IMR-90 (cell line): ENCODE data around the gene PRKCA. TPM values are rescaled to one million over a fixed set of nuclear protein-coding genes. Genes with fewer than 3 reads are reported as not detected.

Experiments
- ATAC-seq: fragments of 200-7000 bp; cut with Tn5 transposase; 2 replicates; pipeline ENCODE4 v1.9.1; 2020; ENCODE audit warnings: low read depth, mild to moderate bottlenecking, moderate library complexity
- BruUV-seq: library from RNA; stranded (reverse); fragments of 400-500 nt; replicated peaks from 2 replicates; lab custom pipeline; 2021; lab: Mats Ljungman, UMichigan
- CTCF ChIA-PET: fragments of 300-600 bp; formaldehyde crosslinking; extraction: SDS; loops from one replicate; lab custom pipeline; 2021; ENCODE audit warnings: antibody characterized with exemption; lab: Yijun Ruan, JAX
- POLR2A ChIA-PET: fragments of 300-600 bp; sonication (Branson Sonifier 250); formaldehyde crosslinking; loops from one replicate; lab custom pipeline; 2022; ENCODE audit warnings: antibody characterized with exemption; ENCODE audit not compliant: unreplicated experiment; lab: Charles Lee
- DNase-seq: peaks from one replicate; pipeline ENCODE4 v3.0.0; 2013
- H2AFZ ChIP-seq: replicated peaks from 2 replicates; pipeline ENCODE3; 2013; ENCODE audit warnings: low read length, mild to moderate bottlenecking; ENCODE audit not compliant: poor library complexity
- H2AK5ac ChIP-seq: 2 replicates; pipeline ENCODE4 v1.6.1; 2013; ENCODE audit warnings: low read depth, low read length, inconsistent platforms
- H2AK9ac ChIP-seq: replicated peaks from 2 replicates; pipeline ENCODE3; 2013; ENCODE audit warnings: mild to moderate bottlenecking, low read depth, low read length, moderate library complexity; ENCODE audit not compliant: poor library complexity
- H2BK120ac ChIP-seq: 2 replicates; pipeline ENCODE4 v1.6.1; 2013; ENCODE audit warnings: low read depth, low read length, inconsistent platforms
- H2BK15ac ChIP-seq: 3 replicates; pipeline ENCODE4 v1.6.1; 2013; ENCODE audit warnings: low read depth, low read length, inconsistent platforms
- H2BK20ac ChIP-seq: 2 replicates; pipeline ENCODE4 v1.6.1; 2013; ENCODE audit warnings: low read depth, mild to moderate bottlenecking, inconsistent platforms, low read length, moderate library complexity
- H2BK5ac ChIP-seq: 2 replicates; pipeline ENCODE4 v1.6.1; 2013; ENCODE audit warnings: mild to moderate bottlenecking, low read depth, low read length, inconsistent platforms; ENCODE audit not compliant: poor library complexity, severe bottlenecking
- H3K14ac ChIP-seq: replicated peaks from 2 replicates; pipeline ENCODE4 v1.6.1; 2013; ENCODE audit warnings: low read depth, low read length, inconsistent platforms
- H3K18ac ChIP-seq: 2 replicates; pipeline ENCODE4 v1.6.1; 2013; ENCODE audit warnings: low read depth, low read length, control low read depth
- H3K23ac ChIP-seq: 2 replicates; pipeline ENCODE4 v1.6.1; 2013; ENCODE audit warnings: low read depth, low read length, inconsistent platforms
- H3K27ac ChIP-seq: 2 replicates; pipeline ENCODE4 v1.5.1; 2013; ENCODE audit warnings: mild to moderate bottlenecking, control low read depth, low read length; ENCODE audit not compliant: insufficient read depth
- H3K27me3 ChIP-seq: 2 replicates; pipeline ENCODE4 v1.6.1; 2013; ENCODE audit warnings: low read length; ENCODE audit not compliant: control insufficient read depth, insufficient read depth
- H3K36me3 ChIP-seq: 2 replicates; pipeline ENCODE4 v1.6.1; 2013; ENCODE audit warnings: low read length, mixed read lengths; ENCODE audit not compliant: control insufficient read depth, insufficient read depth
- H3K4ac ChIP-seq: 2 replicates; pipeline ENCODE4 v1.6.1; 2013; ENCODE audit warnings: low read depth, low read length, inconsistent platforms
- H3K4me1 ChIP-seq: 2 replicates; pipeline ENCODE4 v1.6.1; 2013; ENCODE audit warnings: low read length, mixed read lengths; ENCODE audit not compliant: control insufficient read depth, insufficient read depth
- H3K4me2 ChIP-seq: 2 replicates; pipeline ENCODE4 v1.6.1; 2013; ENCODE audit warnings: low read depth, mild to moderate bottlenecking, control low read depth, low read length, moderate library complexity
- H3K4me3 ChIP-seq: 2 replicates; pipeline ENCODE4 v1.5.1; 2013; ENCODE audit warnings: low read depth, mild to moderate bottlenecking, control low read depth, low read length, moderate library complexity; ENCODE audit not compliant: insufficient read depth
- H3K56ac ChIP-seq: 2 replicates; pipeline ENCODE4 v1.6.1; 2013; ENCODE audit warnings: low read length, inconsistent platforms; ENCODE audit not compliant: insufficient read depth; ENCODE audit errors: extremely low read depth
- H3K79me1 ChIP-seq, 2 experiments: 2 replicates each; pipeline ENCODE4 v1.6.1; 2013; ENCODE audit warnings: low read length in 2 of 2, inconsistent platforms in 1 of 2, low read depth in 1 of 2
- H3K9ac ChIP-seq: 2 replicates; pipeline ENCODE4 v1.6.1; 2013; ENCODE audit warnings: low read depth, low read length, control low read depth
- H3K9me1 ChIP-seq: 2 replicates; pipeline ENCODE4 v1.6.1; 2013; ENCODE audit warnings: low read length, inconsistent platforms; ENCODE audit not compliant: insufficient read depth
- H3K9me3 ChIP-seq: 2 replicates; pipeline ENCODE4 v1.6.1; 2013; ENCODE audit warnings: low read length; ENCODE audit not compliant: control insufficient read depth, insufficient read depth
- H4K20me1 ChIP-seq: 2 replicates; pipeline ENCODE4 v1.6.1; 2013; ENCODE audit warnings: low read length, inconsistent platforms; ENCODE audit not compliant: insufficient read depth
- H4K5ac ChIP-seq: 2 replicates; pipeline ENCODE4 v1.6.1; 2013; ENCODE audit warnings: mild to moderate bottlenecking, low read depth, low read length, control low read depth
- H4K8ac ChIP-seq, 2 experiments: 2 replicates each; pipeline ENCODE4 v1.6.1; 2013; ENCODE audit warnings: low read depth in 2 of 2, low read length in 2 of 2, control low read depth in 1 of 2, inconsistent platforms in 1 of 2
- H4K91ac ChIP-seq: 2 replicates; pipeline ENCODE4 v1.6.1; 2013; ENCODE audit warnings: low read depth, low read length, inconsistent platforms; ENCODE audit not compliant: insufficient read depth
- BHLHE40 ChIP-seq: fragments of 150-350 bp; IDR thresholded peaks from 2 replicates; pipeline ENCODE4 v1.6.1; 2016; ENCODE audit warnings: mild to moderate bottlenecking, low read depth, low read length
- CEBPB ChIP-seq: IDR thresholded peaks from 2 replicates; pipeline ENCODE4 v1.6.1; 2012; ENCODE audit warnings: low read depth, low read length, improper control_type of control experiment
- CHD1 ChIP-seq: IDR thresholded peaks from 2 replicates; pipeline ENCODE4 v1.6.1; 2012; ENCODE audit warnings: low read depth, low read length, improper control_type of control experiment
- CTCF ChIP-seq: conservative IDR thresholded peaks from 2 replicates; pipeline ENCODE4 v1.5.1; 2012; ENCODE audit warnings: mild to moderate bottlenecking, low read depth, low read length, improper control_type of control experiment
- FOS ChIP-seq: fragments of 150-350 bp; IDR thresholded peaks from 2 replicates; pipeline ENCODE4 v1.6.1; 2016; ENCODE audit warnings: low read depth, low read length
- MAFK ChIP-seq: IDR thresholded peaks from 2 replicates; pipeline ENCODE4 v1.6.1; 2012; ENCODE audit warnings: low read depth, low read length, improper control_type of control experiment
- MAZ ChIP-seq: IDR thresholded peaks from 2 replicates; pipeline ENCODE4 v1.6.1; 2012; ENCODE audit warnings: low read depth, mild to moderate bottlenecking, low read length, improper control_type of control experiment, moderate library complexity, borderline replicate concordance
- MXI1 ChIP-seq: IDR thresholded peaks from 2 replicates; pipeline ENCODE4 v1.6.1; 2012; ENCODE audit warnings: low read depth, mild to moderate bottlenecking, low read length, moderate library complexity, borderline replicate concordance
- NFE2L2 ChIP-seq: fragments of 150-350 bp; IDR thresholded peaks from 2 replicates; pipeline ENCODE4 v1.6.1; 2016; ENCODE audit warnings: low read depth, mild to moderate bottlenecking, low read length
- POLR2A ChIP-seq: IDR thresholded peaks from 2 replicates; pipeline ENCODE4 v1.6.1; 2012; ENCODE audit warnings: mild to moderate bottlenecking, low read depth, low read length
- RAD21 ChIP-seq: IDR thresholded peaks from 2 replicates; pipeline ENCODE4 v1.6.1; 2012; ENCODE audit warnings: low read length, improper control_type of control experiment
- RCOR1 ChIP-seq: IDR thresholded peaks from 2 replicates; pipeline ENCODE4 v1.6.1; 2012; ENCODE audit warnings: mild to moderate bottlenecking, low read length, improper control_type of control experiment; ENCODE audit not compliant: insufficient replicate concordance
- RFX5 ChIP-seq: IDR thresholded peaks from 2 replicates; pipeline ENCODE4 v1.8.0; 2012; ENCODE audit warnings: low read depth, mild to moderate bottlenecking, low read length, moderate library complexity
- SMC3 ChIP-seq: fragments of 150-350 bp; IDR thresholded peaks from 2 replicates; pipeline ENCODE4 v1.6.1; 2016; ENCODE audit warnings: low read depth, mild to moderate bottlenecking, antibody characterized with exemption, low read length, moderate library complexity
- USF2 ChIP-seq: fragments of 150-350 bp; IDR thresholded peaks from 2 replicates; pipeline ENCODE4 v1.6.1; 2017; ENCODE audit warnings: mild to moderate bottlenecking, antibody characterized with exemption, low read length, low read depth
- WGBS, 2 experiments: methylation state at CpG; one replicate each; pipeline versions ENCODE4 v1.1.5 to v1.1.7; 2013; ENCODE audit warnings: missing lambda C conversion rate in 2 of 2; ENCODE audit not compliant: insufficient read length in 1 of 2; ENCODE audit errors: extremely low coverage in 2 of 2; 5-methylcytosine and 5-hydroxymethylcytosine counted together
- dilution Hi-C: fragments of 300-500 bp; cut with HindIII; formaldehyde crosslinking; loops from one replicate; pipeline ENCODE4 v1.14.3; 2018; ENCODE audit warnings: low sequenced_read_pairs; ENCODE audit not compliant: unreplicated experiment
- in situ Hi-C: fragments of 300-500 bp; cut with MboI; formaldehyde crosslinking; loops from 3 replicates; pipeline ENCODE4 v1.14.3; 2019; ENCODE audit warnings: low sequenced_read_pairs, inconsistent platforms, mixed read lengths
- intact Hi-C: fragments of 100-400 bp; cut with micrococcal nuclease; formaldehyde crosslinking; loops from 2 replicates; pipeline ENCODE4 v1.10.0; 2022
- polyA plus RNA-seq, 3 experiments: library from polyadenylated mRNA; depleted of rRNA; stranded (reverse); fragments of >200 nt; gene quantifications; 2 replicates each; pipeline ENCODE4 v1.2.3, GENCODE V29; 2012; ENCODE audit warnings: low replicate concordance in 1 of 3
- total RNA-seq: library from RNA; depleted of rRNA; stranded (reverse); fragments of >200 nt; gene quantifications from 2 replicates; pipeline ENCODE4 v1.2.3, GENCODE V29; 2012
- TF ChIP-seq, protein P1 (sequence below): fragments of 150-350 bp; IDR thresholded peaks from 2 replicates; pipeline ENCODE4 v1.6.1; 2016; ENCODE audit warnings: low read depth, mild to moderate bottlenecking, low read length, moderate library complexity, borderline replicate concordance

Gene PRKCA
- total and polyA plus RNA-seq, 2 of the 4 experiments (the other 2 are of a cell fraction): 31.0 to 46.0 TPM

DNA sequence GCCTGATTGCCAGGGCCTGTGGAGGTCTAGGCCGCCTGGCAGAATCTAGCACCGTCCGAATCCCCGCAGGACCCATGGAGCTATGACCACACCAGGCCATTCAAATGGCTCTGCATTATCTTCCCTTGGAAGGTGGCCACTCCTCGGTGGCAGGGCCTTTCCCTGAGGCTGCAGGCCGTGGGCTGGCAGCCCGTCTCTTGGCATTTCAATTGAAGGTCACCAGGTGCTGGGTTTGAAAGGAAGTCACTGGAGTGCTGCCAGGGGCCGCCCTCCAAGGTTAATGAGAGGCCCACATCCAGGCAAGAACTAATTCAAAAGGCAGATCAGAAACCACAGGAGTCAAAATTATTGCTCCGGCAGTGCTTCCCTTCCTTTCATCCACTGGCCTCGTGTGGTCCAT, 504.8 kb downstream of the PRKCA start:
- DNase-seq (no peak), ATAC-seq (no peak)
- no peak for TF ChIP-seq MAZ
- TF ChIP-seq SMC3: no peak
- no peak for TF ChIP-seq CTCF
- TF ChIP-seq MXI1: no peak
- TF ChIP-seq FOS: no peak
- no peak for TF ChIP-seq MAFK
- TF ChIP-seq RFX5: no peak
- no peak for TF ChIP-seq RAD21
- TF ChIP-seq BHLHE40: no peak
- TF ChIP-seq RCOR1: no peak
- no peak for TF ChIP-seq USF2
- TF ChIP-seq POLR2A: no peak
- no peak for TF ChIP-seq CEBPB
- TF ChIP-seq, protein P1, sequence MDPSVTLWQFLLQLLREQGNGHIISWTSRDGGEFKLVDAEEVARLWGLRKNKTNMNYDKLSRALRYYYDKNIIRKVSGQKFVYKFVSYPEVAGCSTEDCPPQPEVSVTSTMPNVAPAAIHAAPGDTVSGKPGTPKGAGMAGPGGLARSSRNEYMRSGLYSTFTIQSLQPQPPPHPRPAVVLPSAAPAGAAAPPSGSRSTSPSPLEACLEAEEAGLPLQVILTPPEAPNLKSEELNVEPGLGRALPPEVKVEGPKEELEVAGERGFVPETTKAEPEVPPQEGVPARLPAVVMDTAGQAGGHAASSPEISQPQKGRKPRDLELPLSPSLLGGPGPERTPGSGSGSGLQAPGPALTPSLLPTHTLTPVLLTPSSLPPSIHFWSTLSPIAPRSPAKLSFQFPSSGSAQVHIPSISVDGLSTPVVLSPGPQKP: no peak
- TF ChIP-seq NFE2L2: no peak
- no peak for TF ChIP-seq CHD1
- ChIA-PET CTCF (interaction anchor here (0.5 kb wide), 1 partner anchor 9 kb away, joined by 5 read pairs; no protein-coding TSS in a partner anchor), POLR2A (no interaction called here)
- H2BK15ac ChIP-seq: no peak overlapping the region
- no peak overlapping the region for H2AFZ ChIP-seq
- H3K4me3 ChIP-seq: no peak overlapping the region
- H3K4me1 ChIP-seq: no peaks in the 10 kb centered on the region
- H3K4me2 ChIP-seq: no peak overlapping the region
- no peaks in the 10 kb centered on the region; the same call in 1 of the 2 replicates for H3K9me1 ChIP-seq
- no TSS peak for BruUV-seq
- H3K36me3 ChIP-seq: peaks cover 18% of the 10 kb centered on the region
- H2AK9ac ChIP-seq: no peak overlapping the region
- no peaks in the 10 kb centered on the region for H3K27me3 ChIP-seq
- no peaks in the 10 kb centered on the region for H4K20me1 ChIP-seq
- 90% methylated on average over 5 of the region's 10 CpGs; no CpG with 5 or more reads in 1 of the 2 experiments for WGBS, 2 experiments
- H3K18ac ChIP-seq: no peak overlapping the region
- no peak overlapping the region for H3K56ac ChIP-seq
- H2BK120ac ChIP-seq: no peak overlapping the region
- no peak overlapping the region for H3K9ac ChIP-seq
- no peak overlapping the region for H3K23ac ChIP-seq
- no peak overlapping the region for H4K91ac ChIP-seq
- H4K8ac ChIP-seq: no peak overlapping the region
- H3K79me1 ChIP-seq: peaks cover 0 to 3% of the 10 kb centered on the region in 2 experiments; a peak in 1 of 4 replicates
- H3K14ac ChIP-seq: no peak overlapping the region
- no peak overlapping the region for H3K27ac ChIP-seq
- no peak overlapping the region for H2AK5ac ChIP-seq
- no peak overlapping the region for H4K5ac ChIP-seq
- no peak overlapping the region for H3K4ac ChIP-seq
- dilution Hi-C loops (no loop called here), intact Hi-C loops (no loop called here), in situ Hi-C loops (no loop called here)
- H2BK20ac ChIP-seq: no peak overlapping the region
- H3K9me3 ChIP-seq: no peaks in the 10 kb centered on the region
- no peak overlapping the region for H2BK5ac ChIP-seq
